H1 (cell line): ENCODE measurements around the gene IKZF1. TPM values are rescaled to one million over a fixed set of nuclear protein-coding genes. Genes with fewer than 3 reads are reported as not detected.

Experiments used
- EGR1 ChIP-seq: IDR thresholded peaks from 2 replicates; pipeline ENCODE4 v1.6.1; 2011; ENCODE audit warnings: low read depth, low read length, borderline replicate concordance
- PHF8 ChIP-seq: fragments of 200-600 bp; sonication (generic); conservative IDR thresholded peaks from 2 replicates; pipeline ENCODE4 v1.7.1; 2012; ENCODE audit warnings: low read depth, mild to moderate bottlenecking, inconsistent platforms, low read length, moderate library complexity
- SIN3A ChIP-seq, 2 experiments: IDR thresholded peaks in 1 of 2; conservative IDR thresholded peaks in 1 of 2; 2 replicates each; pipeline ENCODE4 v1.6.1; 2011 to 2012; ENCODE audit warnings: low read length in 2 of 2, improper control_type of control experiment in 1 of 2, low read depth in 1 of 2, mild to moderate bottlenecking in 1 of 2
- SIRT6 ChIP-seq: IDR thresholded peaks from one replicate; pipeline ENCODE4 v1.7.1; 2012; ENCODE audit warnings: low read length, inconsistent platforms
- SUZ12 ChIP-seq: fragments of 200-600 bp; sonication (generic); IDR thresholded peaks from 2 replicates; pipeline ENCODE4 v1.6.1; 2012; ENCODE audit warnings: mild to moderate bottlenecking, inconsistent platforms, low read length, moderate library complexity, mixed read lengths
- polyA plus RNA-seq, 7 experiments: library from polyadenylated mRNA; depleted of rRNA in 3 of 7; stranded (reverse) in 5 of 7; unstranded in 2 of 7; fragments of >200 nt in 5 of 7; fragments of 200-250 nt in 2 of 7; gene quantifications; 1 replicate in 5 of 7; 2 replicates in 1 of 7; 4 replicates in 1 of 7; pipeline versions ENCODE4 v1.2.1 to v1.2.3, GENCODE V29; 2011 to 2013; ENCODE audit warnings: missing spikeins in 2 of 7, mixed read lengths in 2 of 7
- total RNA-seq: library from RNA; stranded (reverse); fragmentation: NEBNext Ultra II Directional; extraction: Animal tissue kit (Norgen Biotek cat#: 25700); gene quantifications from 2 replicates; pipeline ENCODE4 v1.2.1, GENCODE V29; 2021
- TF ChIP-seq, protein P1 (sequence below): fragments of 300-600 bp; sonication (generic); IDR thresholded peaks from 2 replicates; pipeline ENCODE4 v1.7.1; 2012; ENCODE audit warnings: low read length, moderate library complexity, mild to moderate bottlenecking, inconsistent platforms; ENCODE audit not compliant: insufficient replicate concordance

IKZF1 gene
- total and polyA plus RNA-seq, 2 of the 8 experiments (the other 6 are each of a cell fraction or from before 2014, with no cell fraction given), result 0.74 to 1.5 TPM

DNA sequence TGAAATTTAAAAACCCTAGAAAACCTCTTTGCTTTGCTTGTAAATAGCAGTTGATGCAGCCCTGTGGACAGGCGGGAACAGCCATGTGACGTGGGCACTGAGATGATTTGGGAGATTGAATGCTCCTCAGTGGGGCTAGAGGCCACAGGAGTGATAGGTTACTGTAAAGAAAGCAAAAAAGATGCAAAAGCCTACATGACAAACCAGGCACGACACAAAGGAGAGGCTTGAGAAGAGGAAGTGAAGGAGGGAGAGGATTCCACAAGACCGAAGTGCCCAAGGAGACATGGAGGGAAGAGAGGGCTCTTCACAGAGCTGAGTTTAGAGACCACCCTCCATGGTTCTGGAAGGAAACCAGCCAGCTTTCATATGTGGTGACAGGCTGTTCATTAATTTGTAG, 25.7 kb downstream of the IKZF1 start (continued):
- TF ChIP-seq, protein P1, sequence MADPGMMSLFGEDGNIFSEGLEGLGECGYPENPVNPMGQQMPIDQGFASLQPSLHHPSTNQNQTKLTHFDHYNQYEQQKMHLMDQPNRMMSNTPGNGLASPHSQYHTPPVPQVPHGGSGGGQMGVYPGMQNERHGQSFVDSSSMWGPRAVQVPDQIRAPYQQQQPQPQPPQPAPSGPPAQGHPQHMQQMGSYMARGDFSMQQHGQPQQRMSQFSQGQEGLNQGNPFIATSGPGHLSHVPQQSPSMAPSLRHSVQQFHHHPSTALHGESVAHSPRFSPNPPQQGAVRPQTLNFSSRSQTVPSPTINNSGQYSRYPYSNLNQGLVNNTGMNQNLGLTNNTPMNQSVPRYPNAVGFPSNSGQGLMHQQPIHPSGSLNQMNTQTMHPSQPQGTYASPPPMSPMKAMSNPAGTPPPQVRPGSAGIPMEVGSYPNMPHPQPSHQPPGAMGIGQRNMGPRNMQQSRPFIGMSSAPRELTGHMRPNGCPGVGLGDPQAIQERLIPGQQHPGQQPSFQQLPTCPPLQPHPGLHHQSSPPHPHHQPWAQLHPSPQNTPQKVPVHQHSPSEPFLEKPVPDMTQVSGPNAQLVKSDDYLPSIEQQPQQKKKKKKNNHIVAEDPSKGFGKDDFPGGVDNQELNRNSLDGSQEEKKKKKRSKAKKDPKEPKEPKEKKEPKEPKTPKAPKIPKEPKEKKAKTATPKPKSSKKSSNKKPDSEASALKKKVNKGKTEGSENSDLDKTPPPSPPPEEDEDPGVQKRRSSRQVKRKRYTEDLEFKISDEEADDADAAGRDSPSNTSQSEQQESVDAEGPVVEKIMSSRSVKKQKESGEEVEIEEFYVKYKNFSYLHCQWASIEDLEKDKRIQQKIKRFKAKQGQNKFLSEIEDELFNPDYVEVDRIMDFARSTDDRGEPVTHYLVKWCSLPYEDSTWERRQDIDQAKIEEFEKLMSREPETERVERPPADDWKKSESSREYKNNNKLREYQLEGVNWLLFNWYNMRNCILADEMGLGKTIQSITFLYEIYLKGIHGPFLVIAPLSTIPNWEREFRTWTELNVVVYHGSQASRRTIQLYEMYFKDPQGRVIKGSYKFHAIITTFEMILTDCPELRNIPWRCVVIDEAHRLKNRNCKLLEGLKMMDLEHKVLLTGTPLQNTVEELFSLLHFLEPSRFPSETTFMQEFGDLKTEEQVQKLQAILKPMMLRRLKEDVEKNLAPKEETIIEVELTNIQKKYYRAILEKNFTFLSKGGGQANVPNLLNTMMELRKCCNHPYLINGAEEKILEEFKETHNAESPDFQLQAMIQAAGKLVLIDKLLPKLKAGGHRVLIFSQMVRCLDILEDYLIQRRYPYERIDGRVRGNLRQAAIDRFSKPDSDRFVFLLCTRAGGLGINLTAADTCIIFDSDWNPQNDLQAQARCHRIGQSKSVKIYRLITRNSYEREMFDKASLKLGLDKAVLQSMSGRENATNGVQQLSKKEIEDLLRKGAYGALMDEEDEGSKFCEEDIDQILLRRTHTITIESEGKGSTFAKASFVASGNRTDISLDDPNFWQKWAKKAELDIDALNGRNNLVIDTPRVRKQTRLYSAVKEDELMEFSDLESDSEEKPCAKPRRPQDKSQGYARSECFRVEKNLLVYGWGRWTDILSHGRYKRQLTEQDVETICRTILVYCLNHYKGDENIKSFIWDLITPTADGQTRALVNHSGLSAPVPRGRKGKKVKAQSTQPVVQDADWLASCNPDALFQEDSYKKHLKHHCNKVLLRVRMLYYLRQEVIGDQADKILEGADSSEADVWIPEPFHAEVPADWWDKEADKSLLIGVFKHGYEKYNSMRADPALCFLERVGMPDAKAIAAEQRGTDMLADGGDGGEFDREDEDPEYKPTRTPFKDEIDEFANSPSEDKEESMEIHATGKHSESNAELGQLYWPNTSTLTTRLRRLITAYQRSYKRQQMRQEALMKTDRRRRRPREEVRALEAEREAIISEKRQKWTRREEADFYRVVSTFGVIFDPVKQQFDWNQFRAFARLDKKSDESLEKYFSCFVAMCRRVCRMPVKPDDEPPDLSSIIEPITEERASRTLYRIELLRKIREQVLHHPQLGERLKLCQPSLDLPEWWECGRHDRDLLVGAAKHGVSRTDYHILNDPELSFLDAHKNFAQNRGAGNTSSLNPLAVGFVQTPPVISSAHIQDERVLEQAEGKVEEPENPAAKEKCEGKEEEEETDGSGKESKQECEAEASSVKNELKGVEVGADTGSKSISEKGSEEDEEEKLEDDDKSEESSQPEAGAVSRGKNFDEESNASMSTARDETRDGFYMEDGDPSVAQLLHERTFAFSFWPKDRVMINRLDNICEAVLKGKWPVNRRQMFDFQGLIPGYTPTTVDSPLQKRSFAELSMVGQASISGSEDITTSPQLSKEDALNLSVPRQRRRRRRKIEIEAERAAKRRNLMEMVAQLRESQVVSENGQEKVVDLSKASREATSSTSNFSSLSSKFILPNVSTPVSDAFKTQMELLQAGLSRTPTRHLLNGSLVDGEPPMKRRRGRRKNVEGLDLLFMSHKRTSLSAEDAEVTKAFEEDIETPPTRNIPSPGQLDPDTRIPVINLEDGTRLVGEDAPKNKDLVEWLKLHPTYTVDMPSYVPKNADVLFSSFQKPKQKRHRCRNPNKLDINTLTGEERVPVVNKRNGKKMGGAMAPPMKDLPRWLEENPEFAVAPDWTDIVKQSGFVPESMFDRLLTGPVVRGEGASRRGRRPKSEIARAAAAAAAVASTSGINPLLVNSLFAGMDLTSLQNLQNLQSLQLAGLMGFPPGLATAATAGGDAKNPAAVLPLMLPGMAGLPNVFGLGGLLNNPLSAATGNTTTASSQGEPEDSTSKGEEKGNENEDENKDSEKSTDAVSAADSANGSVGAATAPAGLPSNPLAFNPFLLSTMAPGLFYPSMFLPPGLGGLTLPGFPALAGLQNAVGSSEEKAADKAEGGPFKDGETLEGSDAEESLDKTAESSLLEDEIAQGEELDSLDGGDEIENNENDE, result no peak
- TF ChIP-seq SIN3A (conservative IDR thresholded peaks at IDR 0.05 in 1 of 2, IDR thresholded peaks at IDR 0.05 in 1 of 2; ENCODE audit: low read depth in 1 of 2, low read length in 2 of 2), result no peak
- no peak for TF ChIP-seq SUZ12
- TF ChIP-seq PHF8, result no peak
- no peak for TF ChIP-seq SIRT6
- TF ChIP-seq EGR1, result no peak
